Neural cell (in vitro differentiated cells): ENCODE data around the gene TRIM37.

Experiments
- CTCF ChIP-seq: fragments of 450-650 bp; IDR thresholded peaks from 2 replicates; pipeline ENCODE4 v1.5.1; 2014; ENCODE audit warnings: antibody characterized with exemption, mild to moderate bottlenecking, moderate library complexity; ENCODE audit not compliant: poor library complexity, severe bottlenecking
- EP300 ChIP-seq: fragments of 450-650 bp; conservative IDR thresholded peaks from 2 replicates; pipeline ENCODE4 v1.6.1; 2014; ENCODE audit warnings: antibody characterized with exemption, mild to moderate bottlenecking, moderate library complexity; ENCODE audit not compliant: poor library complexity, severe bottlenecking
- RAD21 ChIP-seq: fragments of 450-650 bp; conservative IDR thresholded peaks from 2 replicates; pipeline ENCODE4 v1.6.1; 2014; ENCODE audit warnings: antibody characterized with exemption, mild to moderate bottlenecking, moderate library complexity
- REST ChIP-seq: IDR thresholded peaks from 2 replicates; pipeline ENCODE4 v1.6.1; 2012; ENCODE audit warnings: borderline replicate concordance

- TF ChIP-seq CTCF: no peak
- TF ChIP-seq RAD21: no peak
- no peak for TF ChIP-seq REST
- no peak for TF ChIP-seq EP300
Observed at GRCh38 chr17:58997756-58998553, 108.7 kb downstream of the TRIM37 start.
